H9 (cell line): Measurements from ENCODE around the gene VTA1. TPM values are rescaled to one million over a fixed set of nuclear protein-coding genes. Genes with fewer than 3 reads are reported as not detected.

Experiments used
- DNase-seq: peaks from one replicate; pipeline ENCODE4 v3.0.0-alpha.2; 2017
- H2AFZ ChIP-seq: one replicate; pipeline ENCODE4 v1.6.1; 2013; ENCODE audit warnings: mild to moderate bottlenecking, low read length, control low read depth, moderate library complexity
- H2AK5ac ChIP-seq: 2 replicates; pipeline ENCODE4 v1.6.1; 2013; ENCODE audit warnings: low read length, control low read depth, mixed read lengths; ENCODE audit not compliant: insufficient read length
- H2BK120ac ChIP-seq: one replicate; pipeline ENCODE4 v1.6.1; 2013; ENCODE audit warnings: low read depth, mild to moderate bottlenecking, low read length, control low read depth, inconsistent platforms; ENCODE audit not compliant: poor library complexity, severe bottlenecking
- H2BK12ac ChIP-seq: 2 replicates; pipeline ENCODE4 v1.6.1; 2013; ENCODE audit warnings: low read length, control low read depth, mixed read lengths, low read depth; ENCODE audit not compliant: insufficient read length
- H2BK15ac ChIP-seq: 2 replicates; pipeline ENCODE4 v1.6.1; 2013; ENCODE audit warnings: low read depth, low read length, control low read depth
- H2BK20ac ChIP-seq: one replicate; pipeline ENCODE4 v1.6.1; 2013; ENCODE audit warnings: low read depth, mild to moderate bottlenecking, low read length, control low read depth, inconsistent platforms; ENCODE audit not compliant: poor library complexity, severe bottlenecking
- H2BK5ac ChIP-seq: 2 replicates; pipeline ENCODE4 v1.6.1; 2013; ENCODE audit warnings: low read length, control low read depth, mixed read lengths; ENCODE audit not compliant: insufficient read length
- H3K14ac ChIP-seq: 2 replicates; pipeline ENCODE4 v1.6.1; 2013; ENCODE audit warnings: low read length, control low read depth; ENCODE audit not compliant: insufficient read depth
- H3K18ac ChIP-seq: 2 replicates; pipeline ENCODE4 v1.6.1; 2013; ENCODE audit warnings: low read depth, mild to moderate bottlenecking, mixed read lengths, low read length, control low read depth; ENCODE audit not compliant: insufficient read length
- H3K23ac ChIP-seq: 2 replicates; pipeline ENCODE4 v1.6.1; 2013; ENCODE audit warnings: low read length, control low read depth, mixed read lengths, low read depth; ENCODE audit not compliant: insufficient read length
- H3K23me2 ChIP-seq: 2 replicates; pipeline ENCODE4 v1.6.1; 2013; ENCODE audit warnings: low read depth, mild to moderate bottlenecking, mixed read lengths, low read length, control low read depth; ENCODE audit not compliant: insufficient read length, poor library complexity, severe bottlenecking
- H3K27ac ChIP-seq: 2 replicates; pipeline ENCODE4 v1.5.1; 2013; ENCODE audit warnings: low read length, control low read depth, mixed read lengths, low read depth; ENCODE audit not compliant: insufficient read length
- H3K27me3 ChIP-seq: 2 replicates; pipeline ENCODE4 v1.6.1; 2013; ENCODE audit warnings: low read length, control low read depth, inconsistent platforms; ENCODE audit not compliant: insufficient read depth
- H3K4ac ChIP-seq: 2 replicates; pipeline ENCODE4 v1.6.1; 2013; ENCODE audit warnings: low read depth, mild to moderate bottlenecking, control low read depth, inconsistent platforms, low read length, moderate library complexity
- H3K4me1 ChIP-seq: 2 replicates; pipeline ENCODE4 v1.6.1; 2013; ENCODE audit warnings: low read length, control low read depth, inconsistent platforms; ENCODE audit not compliant: insufficient read depth
- H3K4me2 ChIP-seq: 2 replicates; pipeline ENCODE4 v1.6.1; 2013; ENCODE audit warnings: low read length, control low read depth, mixed read lengths; ENCODE audit not compliant: insufficient read length, insufficient read depth
- H3K56ac ChIP-seq: 2 replicates; pipeline ENCODE4 v1.6.1; 2013; ENCODE audit warnings: low read depth, mild to moderate bottlenecking, mixed read lengths, low read length, control low read depth; ENCODE audit not compliant: insufficient read length
- H3K79me1 ChIP-seq: 2 replicates; pipeline ENCODE4 v1.6.1; 2013; ENCODE audit warnings: low read depth, mild to moderate bottlenecking, moderate library complexity, low read length, control low read depth, inconsistent platforms; ENCODE audit not compliant: insufficient read depth, poor library complexity, severe bottlenecking
- H3K79me2 ChIP-seq: 2 replicates; pipeline ENCODE4 v1.6.1; 2013; ENCODE audit warnings: low read length, control low read depth, inconsistent platforms; ENCODE audit not compliant: insufficient read depth
- H3K9ac ChIP-seq: 2 replicates; pipeline ENCODE4 v1.6.1; 2013; ENCODE audit warnings: low read length, control low read depth, mixed read lengths; ENCODE audit not compliant: insufficient read length; ENCODE audit errors: extremely low read depth
- H3K9me3 ChIP-seq: one replicate; pipeline ENCODE4 v1.6.1; 2013; ENCODE audit warnings: low read depth, low read length, inconsistent platforms; ENCODE audit not compliant: control insufficient read depth
- H3T11ph ChIP-seq: one replicate; pipeline ENCODE4 v1.6.1; 2013; ENCODE audit warnings: mild to moderate bottlenecking, low read length, control low read depth, inconsistent platforms
- H4K20me1 ChIP-seq: one replicate; pipeline ENCODE4 v1.6.1; 2013; ENCODE audit not compliant: control insufficient read depth, insufficient read length, insufficient read depth
- H4K5ac ChIP-seq: 2 replicates; pipeline ENCODE4 v1.6.1; 2013; ENCODE audit warnings: low read depth, mild to moderate bottlenecking, mixed read lengths, low read length, control low read depth; ENCODE audit not compliant: insufficient read length
- H4K8ac ChIP-seq: replicated peaks from 2 replicates; pipeline ENCODE4 v1.6.1; 2013; ENCODE audit warnings: low read length, control low read depth, mixed read lengths, low read depth; ENCODE audit not compliant: insufficient read length
- H4K91ac ChIP-seq: 2 replicates; pipeline ENCODE4 v1.6.1; 2013; ENCODE audit warnings: low read depth, mild to moderate bottlenecking, moderate library complexity, mixed read lengths, low read length, control low read depth; ENCODE audit not compliant: insufficient read length
- H3K27ac Mint-ChIP-seq, 3 experiments: 2 replicates in 2 of 3; 3 replicates in 1 of 3; pipeline ENCODE4 v1.8.0; 2020 to 2021; ENCODE audit warnings: mixed read lengths in 3 of 3, mild to moderate bottlenecking in 1 of 3, moderate library complexity in 1 of 3
- H3K27me3 Mint-ChIP-seq: 2 replicates; pipeline ENCODE4 v1.8.0; 2021; ENCODE audit warnings: low read depth, mild to moderate bottlenecking, moderate library complexity, mixed read lengths
- H3K36me3 Mint-ChIP-seq, 3 experiments: 2 replicates in 2 of 3; 3 replicates in 1 of 3; pipeline ENCODE4 v1.8.0; 2020 to 2021; ENCODE audit warnings: low read depth in 3 of 3, mixed read lengths in 3 of 3; ENCODE audit not compliant: insufficient read depth in 1 of 3
- H3K4me1 Mint-ChIP-seq, 2 experiments: 2 replicates each; pipeline ENCODE4 v1.8.0; 2020; ENCODE audit warnings: mixed read lengths in 2 of 2
- H3K4me3 Mint-ChIP-seq, 2 experiments: 2 replicates in 1 of 2; 3 replicates in 1 of 2; pipeline ENCODE4 v1.8.0; 2020 to 2021; ENCODE audit warnings: mild to moderate bottlenecking in 2 of 2, mixed read lengths in 2 of 2, moderate library complexity in 1 of 2
- H3K9me3 Mint-ChIP-seq, 2 experiments: 2 replicates in 1 of 2; 3 replicates in 1 of 2; pipeline ENCODE4 v1.8.0; 2020; ENCODE audit warnings: mild to moderate bottlenecking in 2 of 2, mixed read lengths in 2 of 2, moderate library complexity in 1 of 2
- CTCF ChIP-seq: fragments of 200-600 bp; sonication (generic); conservative IDR thresholded peaks from 3 replicates; pipeline ENCODE4 v1.8.0; 2021; ENCODE audit warnings: antibody characterized with exemption, mild to moderate bottlenecking
- WGBS: extraction: QIAGEN DNeasy Blood & Tissue Kit; methylation state at CpG from one replicate; pipeline ENCODE4 v1.1.7; 2013; ENCODE audit warnings: missing lambda C conversion rate, low lambda C conversion rate, mixed read lengths; ENCODE audit not compliant: insufficient read length; ENCODE audit errors: extremely low coverage; 5-methylcytosine and 5-hydroxymethylcytosine counted together
- total RNA-seq: library from RNA; stranded (reverse); gene quantifications from 2 replicates; pipeline ENCODE4 v1.2.1, GENCODE V29; 2021

The VTA1 gene
- total RNA-seq, 1 experiment from 2014 or later = 63.1 TPM

GRCh38 chr6:142249266-142249665 lies 102.2 kb downstream of the VTA1 start:
- Histone ChIP-seq H3K79me2 (no peaks in the 10 kb centered on the region), H4K5ac (no peak overlapping the region), H2BK120ac (no peak overlapping the region), H3K4ac (no peak overlapping the region), H2BK12ac (no peak overlapping the region), H3K18ac (no peak overlapping the region), H4K8ac (no peak overlapping the region), H4K20me1 (no peaks in the 10 kb centered on the region), H2BK15ac (no peak overlapping the region), H2BK20ac (no peak overlapping the region), H3K27ac (no peak overlapping the region), H2BK5ac (no peak overlapping the region), H3K79me1 (no peaks in the 10 kb centered on the region), H4K91ac (no peak overlapping the region), H3K23me2 (no peaks in the 10 kb centered on the region), H3K4me1 (no peaks in the 10 kb centered on the region), H2AFZ (no peak overlapping the region), H3K4me2 (no peak overlapping the region), H3T11ph (no peak overlapping the region), H3K23ac (no peak overlapping the region), H3K9ac (no peak overlapping the region), H3K14ac (no peak overlapping the region), H3K56ac (no peak overlapping the region), H2AK5ac (no peak overlapping the region), H3K27me3 (no peaks in the 10 kb centered on the region), H3K9me3 (no peaks in the 10 kb centered on the region)
- WGBS = no CpG with 5 or more reads among the region's 3 CpGs
- Mint-ChIP-seq H3K4me3 (no peak overlapping the region), H3K9me3 (no peaks in the 10 kb centered on the region), H3K4me1 (no peaks in the 10 kb centered on the region), H3K27me3 (no peaks in the 10 kb centered on the region), H3K36me3 (no peaks in the 10 kb centered on the region), H3K27ac (no peak overlapping the region)
- DNase-seq = no peak
- no peak for TF ChIP-seq CTCF
